C1 segment of cervical spinal cord (tissue), 14 donors: ENCODE measurements around the gene ELK4.

Experiments used
- DNase-seq, 14 donors: peaks; one replicate each; lab custom pipeline; 2025; lab: John Stamatoyannopoulos, UW

The ELK4 gene

DNA sequence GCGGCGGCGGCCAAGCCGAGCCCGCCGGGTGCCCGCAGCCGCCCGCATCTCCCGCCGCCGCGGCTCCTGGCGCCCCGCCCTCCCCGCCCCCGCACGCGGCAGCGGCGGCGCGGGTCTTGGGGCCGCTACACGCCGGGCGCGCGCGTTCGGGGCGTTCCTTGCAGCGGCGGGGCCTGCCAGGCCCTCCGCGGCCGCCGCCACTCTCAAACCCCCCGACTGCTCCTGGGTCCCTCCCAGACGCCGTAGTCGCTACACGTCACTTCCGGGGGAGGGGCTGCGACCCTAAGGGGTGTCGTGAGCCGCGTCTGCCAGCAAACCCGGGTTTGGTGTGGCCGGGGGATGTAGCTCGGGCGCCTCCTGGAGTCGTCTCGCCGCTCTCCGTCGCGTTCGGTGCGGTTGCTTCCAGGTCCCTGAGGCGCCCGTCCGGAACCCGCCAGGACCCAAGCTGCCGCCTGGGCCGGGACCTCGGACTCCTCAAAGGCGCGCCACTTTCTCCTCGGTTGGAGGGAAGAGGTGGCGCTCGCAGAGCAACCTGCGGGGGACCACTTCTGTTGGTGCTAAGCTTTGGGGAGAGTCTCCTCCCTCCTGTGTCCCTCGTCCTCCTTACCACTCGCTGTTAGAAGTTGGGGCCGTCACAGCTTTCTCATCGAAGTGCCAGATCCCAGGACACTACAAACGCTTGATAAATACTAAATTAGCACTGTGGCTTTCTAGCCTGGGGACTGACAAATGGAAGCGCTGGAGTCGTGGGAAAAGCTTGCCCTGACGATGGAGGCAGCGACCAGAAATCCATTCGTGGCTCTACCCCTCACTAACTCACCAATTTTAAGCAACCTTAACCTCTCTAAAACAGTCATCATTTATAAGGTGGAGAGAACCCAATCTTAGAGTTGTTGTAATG, at the start of gene ELK4:
TSS of gene ELK4 (minus strand) at position 244 of the 901 bp plus-strand sequence. CDS start 8,129 bp downstream, outside the sequence.
- peak; percentile 89 to 99 (median 95) for DNase-seq

DNA sequence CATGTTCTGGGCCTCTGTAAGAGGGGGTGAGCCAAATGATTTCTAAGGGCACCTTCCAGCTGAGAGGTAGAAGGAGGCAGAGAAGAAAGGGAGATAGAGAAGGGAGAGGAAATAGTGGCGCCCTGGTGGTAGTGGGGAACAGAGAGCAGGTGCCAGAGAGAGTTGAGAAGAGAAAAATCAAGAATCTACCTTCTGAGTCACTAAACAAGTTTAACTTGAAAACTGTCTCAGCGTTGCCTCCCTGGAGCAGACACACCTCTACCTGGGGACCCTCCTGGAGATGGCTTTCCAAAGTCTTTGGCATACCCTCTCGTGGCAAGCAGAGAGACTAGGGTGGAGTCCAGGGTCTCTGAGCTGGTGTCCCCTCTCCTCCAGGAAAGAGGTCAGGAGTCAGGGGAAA, 49.6 kb upstream of the ELK4 start:
- no peak for DNase-seq

- DNase-seq: peak in 5 of 14 donors; percentile 33 to 73 (median 51)
Measured at GRCh38 chr1:205680073-205680851, 48.5 kb upstream of the ELK4 start, which contains the start of gene SLC45A3. TSS of gene SLC45A3 (minus strand) at chr1:205680509. CDS start at chr1:205664656, 15,853 bp downstream.

- DNase-seq: peak in 2 of 14 donors; percentile 34 to 71
Measured at GRCh38 chr1:205678286-205679111, 46.7 kb upstream of the ELK4 start.

GRCh38 chr1:205677167-205677566, 45.4 kb upstream of the ELK4 start:
- DNase-seq: no peak

DNA sequence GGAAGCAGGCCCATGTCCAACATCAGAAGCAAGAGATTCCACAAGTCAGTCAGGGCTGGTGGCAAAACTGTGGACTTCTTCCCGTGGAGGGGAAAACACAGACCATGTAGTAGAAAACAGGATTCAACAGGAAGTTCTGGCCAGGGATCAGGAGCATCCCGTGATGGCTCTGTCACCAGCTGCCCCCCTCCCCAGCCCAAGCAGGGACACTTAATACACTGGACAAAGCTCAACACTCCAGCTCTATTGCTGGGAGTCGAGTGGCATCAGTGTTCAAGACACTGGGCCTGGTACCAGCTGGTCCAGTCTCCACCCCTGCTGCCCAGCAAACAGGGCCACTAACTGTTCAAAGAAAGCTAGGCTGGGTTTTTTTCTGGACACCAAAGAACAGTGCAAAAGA, 44.8 kb upstream of the ELK4 start:
- peak in 12 of 14 donors; percentile 19 to 91 (median 80) for DNase-seq

- DNase-seq: no peak
Measured at GRCh38 chr1:205676002-205676401, 44.2 kb upstream of the ELK4 start.

DNA sequence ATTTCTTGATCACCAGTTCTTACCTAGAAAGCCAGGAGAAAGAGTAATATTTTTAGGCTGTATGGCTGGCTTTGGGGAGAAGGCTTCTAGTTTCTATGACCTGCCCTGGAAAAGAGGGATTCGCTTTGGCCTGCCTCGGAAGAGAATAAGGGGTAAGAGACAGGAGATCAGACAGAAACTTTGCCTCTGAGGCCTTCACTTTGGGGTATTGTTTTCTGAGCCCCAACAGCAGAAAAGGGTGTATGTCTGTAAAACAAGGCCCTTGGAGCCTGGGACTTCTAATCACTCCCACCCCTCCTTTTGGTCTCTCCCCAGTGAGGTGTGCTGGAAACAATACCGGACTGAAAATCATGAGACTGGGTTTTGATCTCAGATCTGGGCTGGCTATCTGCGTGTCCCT, 43.4 kb upstream of the ELK4 start:
- DNase-seq: no peak

GRCh38 chr1:205672970-205673369, 41.2 kb upstream of the ELK4 start:
- no peak for DNase-seq

DNA sequence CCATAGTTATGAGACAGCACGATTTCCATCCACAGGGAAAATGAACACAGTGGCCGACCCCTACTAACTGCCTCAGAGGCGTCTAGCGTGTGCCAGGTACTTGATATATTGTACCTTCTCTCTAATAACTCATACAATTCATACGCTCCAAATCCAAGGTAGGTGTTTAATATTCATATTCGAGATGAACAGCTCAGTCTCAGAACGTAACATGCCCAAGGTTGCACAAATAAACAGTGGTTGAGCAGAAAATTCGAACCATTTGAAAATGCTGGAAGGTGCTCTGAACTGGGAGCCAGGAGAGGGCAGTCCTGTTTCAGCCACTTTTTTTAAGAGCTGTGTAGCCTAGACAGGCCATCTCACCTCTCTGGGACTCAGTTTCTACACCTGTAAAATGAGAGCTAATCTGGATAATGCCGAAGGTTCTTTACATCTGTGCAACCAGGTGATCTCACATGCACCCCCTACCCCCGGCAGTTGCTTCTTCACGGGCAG, 40.6 kb upstream of the ELK4 start:
- DNase-seq: no peak

- DNase-seq: no peak
Measured at GRCh38 chr1:205670611-205671430, 39.0 kb upstream of the ELK4 start.

GRCh38 chr1:205670150-205670446, 38.3 kb upstream of the ELK4 start:
- peak in 1 of 14 donors; percentile 63 for DNase-seq

DNA sequence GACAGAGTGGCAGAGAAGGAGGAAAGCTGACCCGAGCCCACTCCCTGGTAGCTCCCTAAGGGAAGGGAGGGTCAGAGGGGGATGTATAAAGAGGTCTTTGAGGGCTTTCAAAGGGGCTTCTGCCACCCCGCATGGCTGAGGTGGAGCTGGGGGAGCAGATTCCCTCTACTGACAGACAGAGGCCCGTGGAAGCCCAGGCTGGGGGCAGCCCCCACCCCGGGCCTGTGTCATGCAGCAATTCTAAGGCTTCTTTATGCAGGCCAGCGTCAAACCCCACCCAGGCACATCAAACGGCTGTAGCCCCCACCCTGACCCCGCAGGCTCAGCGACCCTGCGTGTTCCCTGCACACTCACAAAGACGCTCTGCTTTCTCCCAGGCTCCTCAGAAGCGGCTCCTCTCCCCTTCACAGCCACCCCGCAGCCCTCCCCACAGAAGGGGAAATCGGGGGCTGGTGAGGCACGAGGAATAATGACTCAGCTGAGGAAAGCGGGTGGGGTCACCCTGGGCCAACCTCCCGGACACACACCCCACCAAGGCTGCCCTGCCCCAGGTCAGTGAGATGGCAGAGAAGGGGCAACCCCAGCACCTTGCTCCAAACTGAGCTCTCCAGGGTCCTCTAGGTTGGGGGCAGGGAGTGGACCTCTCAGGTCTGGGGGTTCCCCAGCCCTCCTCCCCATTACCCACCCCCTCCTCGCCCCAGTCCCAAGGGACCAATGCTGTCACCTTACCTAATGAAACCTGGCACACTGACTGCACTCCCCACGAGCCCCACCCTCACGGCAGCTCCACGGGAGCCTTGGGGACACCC, 37.7 kb upstream of the ELK4 start:
- peak in 6 of 14 donors; percentile 48 to 88 (median 62) for DNase-seq

DNA sequence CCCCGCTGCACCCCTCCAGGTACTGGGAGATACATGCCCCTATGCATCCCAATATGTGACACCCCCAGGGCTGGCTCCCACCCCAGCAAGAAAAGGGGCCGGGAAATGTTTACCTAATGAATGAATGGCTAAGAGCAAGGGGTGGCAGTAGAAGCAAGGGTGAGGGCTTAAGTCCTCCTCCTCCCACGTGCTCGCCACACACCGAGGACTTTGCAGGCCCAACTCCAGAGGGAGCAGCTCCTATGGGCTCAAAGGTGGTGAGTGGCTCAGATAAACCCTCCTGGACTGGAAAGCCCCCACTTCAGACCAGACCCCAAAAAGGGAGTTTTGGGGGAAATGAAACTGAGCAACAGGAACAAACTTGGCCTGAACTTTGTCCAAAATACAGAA, 37.1 kb upstream of the ELK4 start:
- no peak for DNase-seq

GRCh38 chr1:205667909-205668643, 36.3 kb upstream of the ELK4 start:
- DNase-seq: peak in 4 of 14 donors; percentile 38 to 47 (median 38)

GRCh38 chr1:205666372-205667166, 34.8 kb upstream of the ELK4 start:
- no peak for DNase-seq

GRCh38 chr1:205665201-205666045, 33.6 kb upstream of the ELK4 start:
- no peak for DNase-seq
